ENCODE measurements around the gene EIF2B4.
A peak's percentile ranks its signal among the peaks of the same experiment; 100 is the strongest.

DNA sequence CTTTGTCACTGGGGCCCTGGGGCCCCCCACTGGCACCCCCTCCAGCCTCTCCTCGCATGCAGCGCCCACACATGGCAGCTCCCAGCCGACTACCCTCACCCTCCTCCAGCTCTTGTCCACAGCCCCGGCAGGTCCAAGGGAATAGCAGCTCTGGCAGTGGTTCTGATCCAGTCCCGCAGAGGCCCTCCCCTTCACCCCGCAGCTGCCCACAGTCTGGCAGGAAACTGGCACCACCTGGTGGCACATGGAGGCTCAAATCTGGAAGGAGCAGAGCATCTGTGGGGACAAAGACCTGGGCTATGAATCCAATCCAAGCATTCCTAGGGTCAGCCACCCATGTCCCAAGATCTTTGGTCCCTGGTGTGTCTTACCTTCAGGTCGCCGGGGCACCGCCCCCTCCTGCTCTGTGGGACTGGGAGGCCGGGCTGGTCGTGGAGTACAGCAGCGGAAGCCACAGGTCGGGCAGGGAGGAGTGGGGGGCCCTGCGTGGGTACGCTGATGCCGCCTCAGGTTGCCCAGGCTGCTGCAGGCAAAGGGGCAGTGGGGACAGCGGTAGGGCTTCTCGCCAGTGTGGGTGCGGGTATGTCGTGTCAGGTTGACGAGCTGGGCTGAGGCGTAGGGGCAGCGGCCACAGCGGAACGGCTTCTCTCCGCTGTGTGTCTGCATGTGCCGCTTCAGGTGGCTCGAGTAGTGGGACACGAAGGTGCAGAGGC is 8.1 kb upstream of the EIF2B4 start:
- peak in 1 of 2 donors; percentile 12 for TF ChIP-seq CTCF (IDR thresholded peaks at IDR 0.05)
- no peak for TF ChIP-seq POLR2AphosphoS5 (IDR thresholded peaks at IDR 0.05)
- TF ChIP-seq POLR2A (IDR thresholded peaks at IDR 0.05), result no peak
- no peak for TF ChIP-seq EP300 (IDR thresholded peaks at IDR 0.05)

All from suprapubic skin (tissue), 4 donors.